DOHH2 (cell line): ENCODE data around the gene SLC2A9.

Experiments used
- H3F3A ChIP-seq: fragments of 200-600 bp; sonication (generic), shearing (Covaris generic); 2 replicates; pipeline ENCODE4 v1.6.0; 2016; ENCODE audit warnings: antibody characterized with exemption, mild to moderate bottlenecking; ENCODE audit not compliant: control insufficient read depth, insufficient read depth
- H3K27ac ChIP-seq: fragments of 200-600 bp; sonication (generic); 2 replicates; pipeline ENCODE4 v1.5.1; 2014; ENCODE audit warnings: low read depth, mild to moderate bottlenecking, low read length, moderate library complexity
- H3K27me3 ChIP-seq: fragments of 200-600 bp; sonication (generic); 2 replicates; pipeline ENCODE4 v1.6.1; 2014; ENCODE audit warnings: mild to moderate bottlenecking, low read length, mixed read lengths; ENCODE audit not compliant: control insufficient read depth
- H3K36me3 ChIP-seq: fragments of 200-600 bp; sonication (generic); 2 replicates; pipeline ENCODE4 v1.6.1; 2014; ENCODE audit warnings: mild to moderate bottlenecking, low read length, moderate library complexity, mixed read lengths; ENCODE audit not compliant: control insufficient read depth
- H3K4me1 ChIP-seq: fragments of 200-600 bp; sonication (generic); 2 replicates; pipeline ENCODE4 v1.6.1; 2014; ENCODE audit warnings: mild to moderate bottlenecking, low read length, mixed read lengths; ENCODE audit not compliant: control insufficient read depth
- H3K4me2 ChIP-seq: fragments of 200-600 bp; sonication (generic); 2 replicates; pipeline ENCODE4 v1.6.0; 2014; ENCODE audit warnings: mild to moderate bottlenecking, low read length, moderate library complexity
- H3K4me3 ChIP-seq: fragments of 200-600 bp; sonication (generic); 2 replicates; pipeline ENCODE4 v1.5.1; 2014; ENCODE audit warnings: mild to moderate bottlenecking, low read length, mixed read lengths
- H3K79me2 ChIP-seq: fragments of 200-600 bp; sonication (generic); 2 replicates; pipeline ENCODE4 v1.6.1; 2014; ENCODE audit warnings: mild to moderate bottlenecking, low read length, mixed read lengths; ENCODE audit not compliant: control insufficient read depth
- H3K9me2 ChIP-seq: fragments of 200-600 bp; sonication (generic); replicated peaks from 2 replicates; pipeline ENCODE4 v1.6.1; 2014; ENCODE audit warnings: mild to moderate bottlenecking, low read length, mixed read lengths; ENCODE audit not compliant: control insufficient read depth
- H3K9me3 ChIP-seq: fragments of 200-600 bp; sonication (generic); 2 replicates; pipeline ENCODE4 v1.6.1; 2014; ENCODE audit warnings: antibody characterized with exemption, low read length, mixed read lengths; ENCODE audit not compliant: control insufficient read depth, insufficient read depth
- H4K20me1 ChIP-seq: fragments of 200-600 bp; sonication (generic); 2 replicates; pipeline ENCODE4 v1.6.0; 2014; ENCODE audit warnings: low read depth, mild to moderate bottlenecking, antibody characterized with exemption, low read length, moderate library complexity; ENCODE audit not compliant: control insufficient read depth, insufficient read depth
- CTCF ChIP-seq: fragments of 200-600 bp; sonication (generic); IDR thresholded peaks from one replicate; pipeline ENCODE4 v1.5.1; 2014; ENCODE audit warnings: antibody characterized with exemption, mild to moderate bottlenecking, low read depth, low read length; ENCODE audit not compliant: poor library complexity, severe bottlenecking
- EZH2phosphoT487 ChIP-seq: fragments of 200-600 bp; sonication (generic); IDR thresholded peaks from 2 replicates; pipeline ENCODE4 v1.6.1; 2017; ENCODE audit warnings: borderline replicate concordance, mild to moderate bottlenecking, antibody characterized with exemption, low read length, moderate library complexity, mixed read lengths

The SLC2A9 gene

GRCh38 chr4:9924750-9925149 lies 96.5 kb downstream of the SLC2A9 start:
- TF ChIP-seq EZH2phosphoT487 (no peak), CTCF (no peak)
- no peaks in the 10 kb centered on the region for H3K4me1 ChIP-seq
- no peaks in the 10 kb centered on the region for H3K27me3 ChIP-seq
- no peaks in the 10 kb centered on the region for H3K36me3 ChIP-seq
- H3K79me2 ChIP-seq, result no peaks in the 10 kb centered on the region
- H4K20me1 ChIP-seq, result no peaks in the 10 kb centered on the region
- no peaks in the 10 kb centered on the region for H3F3A ChIP-seq
- no peak overlapping the region for H3K27ac ChIP-seq
- no peaks in the 10 kb centered on the region for H3K9me2 ChIP-seq
- no peak overlapping the region for H3K4me3 ChIP-seq
- H3K9me3 ChIP-seq, result no peaks in the 10 kb centered on the region
- H3K4me2 ChIP-seq, result no peak overlapping the region

- Histone ChIP-seq H3K9me3 (no peaks in the 10 kb centered on the region), H3K27me3 (no peaks in the 10 kb centered on the region), H3K4me2 (no peak overlapping the region), H3K36me3 (no peaks in the 10 kb centered on the region), H3K9me2 (no peaks in the 10 kb centered on the region), H3K4me3 (no peak overlapping the region), H3K4me1 (no peaks in the 10 kb centered on the region), H3F3A (no peaks in the 10 kb centered on the region), H3K79me2 (no peaks in the 10 kb centered on the region), H4K20me1 (no peaks in the 10 kb centered on the region), H3K27ac (no peak overlapping the region)
- no peak for TF ChIP-seq CTCF
- no peak for TF ChIP-seq EZH2phosphoT487
These were observed 98.0 kb downstream of the SLC2A9 start for GRCh38 chr4:9923195-9923812.

- no peaks in the 10 kb centered on the region for H3K79me2 ChIP-seq
- H3K9me2 ChIP-seq, result no peaks in the 10 kb centered on the region
- no peaks in the 10 kb centered on the region for H3K9me3 ChIP-seq
- TF ChIP-seq CTCF (no peak), EZH2phosphoT487 (no peak)
- no peaks in the 10 kb centered on the region for H3F3A ChIP-seq
- no peak overlapping the region for H3K4me2 ChIP-seq
- no peak overlapping the region for H3K4me3 ChIP-seq
- no peaks in the 10 kb centered on the region for H3K4me1 ChIP-seq
- no peak overlapping the region for H3K27ac ChIP-seq
- no peaks in the 10 kb centered on the region for H4K20me1 ChIP-seq
- no peaks in the 10 kb centered on the region for H3K27me3 ChIP-seq
- no peaks in the 10 kb centered on the region for H3K36me3 ChIP-seq
These were observed 100.0 kb downstream of the SLC2A9 start for GRCh38 chr4:9921326-9921725.

GRCh38 chr4:9920029-9920428 lies 101.3 kb downstream of the SLC2A9 start:
- TF ChIP-seq EZH2phosphoT487 (no peak), CTCF (no peak)
- Histone ChIP-seq H4K20me1 (no peaks in the 10 kb centered on the region), H3K9me3 (no peaks in the 10 kb centered on the region), H3K36me3 (no peaks in the 10 kb centered on the region), H3K9me2 (no peaks in the 10 kb centered on the region), H3K4me1 (no peaks in the 10 kb centered on the region), H3K27me3 (no peaks in the 10 kb centered on the region), H3K4me3 (no peak overlapping the region), H3K79me2 (no peaks in the 10 kb centered on the region), H3K4me2 (no peak overlapping the region), H3F3A (no peaks in the 10 kb centered on the region), H3K27ac (no peak overlapping the region)
